WTC11 (cell line): ENCODE measurements around the gene SHROOM3.

Experiments
- CREM ChIP-seq: sonication (generic); formaldehyde crosslinking; IDR thresholded peaks from 2 replicates; pipeline ENCODE4 v1.8.1; 2022; ENCODE audit warnings: mild to moderate bottlenecking, missing genetic modification reagents, moderate library complexity
- ESRRA ChIP-seq: sonication (generic); formaldehyde crosslinking; IDR thresholded peaks from 2 replicates; pipeline ENCODE4 v1.8.1; 2022; ENCODE audit warnings: mild to moderate bottlenecking, missing genetic modification reagents, borderline replicate concordance
- ETV6 ChIP-seq: sonication (generic); formaldehyde crosslinking; IDR thresholded peaks from 2 replicates; pipeline ENCODE4 v1.8.1; 2022; ENCODE audit warnings: mild to moderate bottlenecking, missing genetic modification reagents
- FOXK1 ChIP-seq: sonication (generic); formaldehyde crosslinking; IDR thresholded peaks from 2 replicates; pipeline ENCODE4 v1.8.0; 2022; ENCODE audit warnings: mild to moderate bottlenecking, moderate library complexity, missing genetic modification reagents
- JUN ChIP-seq: sonication (generic); formaldehyde crosslinking; IDR thresholded peaks from 2 replicates; pipeline ENCODE4 v1.8.0; 2023; ENCODE audit warnings: mild to moderate bottlenecking, missing genetic modification reagents
- TF ChIP-seq, protein P1 (sequence below): sonication (generic); formaldehyde crosslinking; IDR thresholded peaks from 2 replicates; pipeline ENCODE4 v1.8.1; 2023; ENCODE audit warnings: mild to moderate bottlenecking, missing genetic modification reagents, moderate library complexity
- TF ChIP-seq, protein P2 (sequence below): fragments of 200-600 bp; IDR thresholded peaks from 2 replicates; pipeline ENCODE4 v1.8.0; 2022; ENCODE audit warnings: antibody characterized with exemption
- TF ChIP-seq, protein P3 (sequence below): sonication (generic); formaldehyde crosslinking; IDR thresholded peaks from 2 replicates; pipeline ENCODE4 v1.8.0; 2022; ENCODE audit warnings: mild to moderate bottlenecking, missing genetic modification reagents
- TF ChIP-seq, protein P4 (sequence below): sonication (generic); formaldehyde crosslinking; IDR thresholded peaks from 2 replicates; pipeline ENCODE4 v1.8.0; 2022; ENCODE audit warnings: missing genetic modification reagents

DNA sequence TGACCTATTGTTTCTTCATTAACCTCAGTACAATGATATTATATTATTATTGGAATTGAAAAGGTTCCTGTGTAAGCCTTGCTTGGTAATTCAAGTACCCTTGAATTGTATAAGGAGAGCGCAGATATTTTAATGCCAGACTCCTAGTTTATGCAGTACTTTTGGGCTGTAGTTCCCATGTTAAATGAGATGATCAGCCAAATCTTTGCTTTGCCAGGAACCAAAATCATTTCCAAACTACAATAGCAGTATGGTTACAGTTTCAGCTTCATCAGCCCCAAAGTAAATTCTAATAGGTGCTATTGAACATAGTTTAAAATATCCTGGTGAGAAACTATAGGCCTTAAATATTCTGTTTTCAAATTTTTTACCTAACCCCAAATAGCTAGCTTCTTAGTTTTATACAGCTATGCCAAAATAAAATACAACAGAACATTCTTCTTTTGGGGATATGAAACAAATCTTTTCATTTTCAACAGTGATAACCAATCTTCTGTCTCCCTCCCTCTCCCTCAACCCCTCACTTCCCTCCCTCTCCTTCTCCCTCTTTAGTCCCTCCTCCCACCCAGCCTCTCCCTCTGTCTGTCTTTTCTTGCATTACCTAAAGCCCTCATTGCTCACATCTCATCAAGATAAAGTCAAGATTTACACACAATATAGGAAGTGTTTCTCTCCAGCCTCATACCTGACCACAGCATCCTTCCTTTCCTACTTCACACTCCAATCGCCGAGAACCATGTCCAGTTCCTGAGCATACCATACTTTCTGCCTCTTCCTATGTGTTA lies 190.1 kb downstream of the SHROOM3 start:
- TF ChIP-seq, protein P1, sequence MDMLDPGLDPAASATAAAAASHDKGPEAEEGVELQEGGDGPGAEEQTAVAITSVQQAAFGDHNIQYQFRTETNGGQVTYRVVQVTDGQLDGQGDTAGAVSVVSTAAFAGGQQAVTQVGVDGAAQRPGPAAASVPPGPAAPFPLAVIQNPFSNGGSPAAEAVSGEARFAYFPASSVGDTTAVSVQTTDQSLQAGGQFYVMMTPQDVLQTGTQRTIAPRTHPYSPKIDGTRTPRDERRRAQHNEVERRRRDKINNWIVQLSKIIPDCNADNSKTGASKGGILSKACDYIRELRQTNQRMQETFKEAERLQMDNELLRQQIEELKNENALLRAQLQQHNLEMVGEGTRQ: no peak
- TF ChIP-seq, protein P2, sequence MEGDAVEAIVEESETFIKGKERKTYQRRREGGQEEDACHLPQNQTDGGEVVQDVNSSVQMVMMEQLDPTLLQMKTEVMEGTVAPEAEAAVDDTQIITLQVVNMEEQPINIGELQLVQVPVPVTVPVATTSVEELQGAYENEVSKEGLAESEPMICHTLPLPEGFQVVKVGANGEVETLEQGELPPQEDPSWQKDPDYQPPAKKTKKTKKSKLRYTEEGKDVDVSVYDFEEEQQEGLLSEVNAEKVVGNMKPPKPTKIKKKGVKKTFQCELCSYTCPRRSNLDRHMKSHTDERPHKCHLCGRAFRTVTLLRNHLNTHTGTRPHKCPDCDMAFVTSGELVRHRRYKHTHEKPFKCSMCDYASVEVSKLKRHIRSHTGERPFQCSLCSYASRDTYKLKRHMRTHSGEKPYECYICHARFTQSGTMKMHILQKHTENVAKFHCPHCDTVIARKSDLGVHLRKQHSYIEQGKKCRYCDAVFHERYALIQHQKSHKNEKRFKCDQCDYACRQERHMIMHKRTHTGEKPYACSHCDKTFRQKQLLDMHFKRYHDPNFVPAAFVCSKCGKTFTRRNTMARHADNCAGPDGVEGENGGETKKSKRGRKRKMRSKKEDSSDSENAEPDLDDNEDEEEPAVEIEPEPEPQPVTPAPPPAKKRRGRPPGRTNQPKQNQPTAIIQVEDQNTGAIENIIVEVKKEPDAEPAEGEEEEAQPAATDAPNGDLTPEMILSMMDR: no peak
- TF ChIP-seq JUN (CRISPR knock-in tag) (no peak), FOXK1 (no peak), ESRRA (CRISPR knock-in tag) (no peak), CREM (CRISPR knock-in tag) (no peak), ETV6 (no peak)
- TF ChIP-seq, protein P3, sequence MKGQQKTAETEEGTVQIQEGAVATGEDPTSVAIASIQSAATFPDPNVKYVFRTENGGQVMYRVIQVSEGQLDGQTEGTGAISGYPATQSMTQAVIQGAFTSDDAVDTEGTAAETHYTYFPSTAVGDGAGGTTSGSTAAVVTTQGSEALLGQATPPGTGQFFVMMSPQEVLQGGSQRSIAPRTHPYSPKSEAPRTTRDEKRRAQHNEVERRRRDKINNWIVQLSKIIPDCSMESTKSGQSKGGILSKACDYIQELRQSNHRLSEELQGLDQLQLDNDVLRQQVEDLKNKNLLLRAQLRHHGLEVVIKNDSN (CRISPR knock-in tag): no peak
- TF ChIP-seq, protein P4, sequence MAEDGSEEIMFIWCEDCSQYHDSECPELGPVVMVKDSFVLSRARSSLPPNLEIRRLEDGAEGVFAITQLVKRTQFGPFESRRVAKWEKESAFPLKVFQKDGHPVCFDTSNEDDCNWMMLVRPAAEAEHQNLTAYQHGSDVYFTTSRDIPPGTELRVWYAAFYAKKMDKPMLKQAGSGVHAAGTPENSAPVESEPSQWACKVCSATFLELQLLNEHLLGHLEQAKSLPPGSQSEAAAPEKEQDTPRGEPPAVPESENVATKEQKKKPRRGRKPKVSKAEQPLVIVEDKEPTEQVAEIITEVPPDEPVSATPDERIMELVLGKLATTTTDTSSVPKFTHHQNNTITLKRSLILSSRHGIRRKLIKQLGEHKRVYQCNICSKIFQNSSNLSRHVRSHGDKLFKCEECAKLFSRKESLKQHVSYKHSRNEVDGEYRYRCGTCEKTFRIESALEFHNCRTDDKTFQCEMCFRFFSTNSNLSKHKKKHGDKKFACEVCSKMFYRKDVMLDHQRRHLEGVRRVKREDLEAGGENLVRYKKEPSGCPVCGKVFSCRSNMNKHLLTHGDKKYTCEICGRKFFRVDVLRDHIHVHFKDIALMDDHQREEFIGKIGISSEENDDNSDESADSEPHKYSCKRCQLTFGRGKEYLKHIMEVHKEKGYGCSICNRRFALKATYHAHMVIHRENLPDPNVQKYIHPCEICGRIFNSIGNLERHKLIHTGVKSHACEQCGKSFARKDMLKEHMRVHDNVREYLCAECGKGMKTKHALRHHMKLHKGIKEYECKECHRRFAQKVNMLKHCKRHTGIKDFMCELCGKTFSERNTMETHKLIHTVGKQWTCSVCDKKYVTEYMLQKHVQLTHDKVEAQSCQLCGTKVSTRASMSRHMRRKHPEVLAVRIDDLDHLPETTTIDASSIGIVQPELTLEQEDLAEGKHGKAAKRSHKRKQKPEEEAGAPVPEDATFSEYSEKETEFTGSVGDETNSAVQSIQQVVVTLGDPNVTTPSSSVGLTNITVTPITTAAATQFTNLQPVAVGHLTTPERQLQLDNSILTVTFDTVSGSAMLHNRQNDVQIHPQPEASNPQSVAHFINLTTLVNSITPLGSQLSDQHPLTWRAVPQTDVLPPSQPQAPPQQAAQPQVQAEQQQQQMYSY (CRISPR knock-in tag): no peak
